ENCODE results near the gene EBI3.
"Not testable (repeated sequence)": the region's sequence is repeated elsewhere in the genome, so short reads cannot be mapped to it uniquely, and the experiment has no call there.

EBI3 gene

GRCh38 chr19:4232614-4233281, 3.4 kb downstream of the EBI3 start:
- in situ Hi-C loops (cut with MboI; ENCODE audit: low sequenced_read_pairs): no loop called here

DNA sequence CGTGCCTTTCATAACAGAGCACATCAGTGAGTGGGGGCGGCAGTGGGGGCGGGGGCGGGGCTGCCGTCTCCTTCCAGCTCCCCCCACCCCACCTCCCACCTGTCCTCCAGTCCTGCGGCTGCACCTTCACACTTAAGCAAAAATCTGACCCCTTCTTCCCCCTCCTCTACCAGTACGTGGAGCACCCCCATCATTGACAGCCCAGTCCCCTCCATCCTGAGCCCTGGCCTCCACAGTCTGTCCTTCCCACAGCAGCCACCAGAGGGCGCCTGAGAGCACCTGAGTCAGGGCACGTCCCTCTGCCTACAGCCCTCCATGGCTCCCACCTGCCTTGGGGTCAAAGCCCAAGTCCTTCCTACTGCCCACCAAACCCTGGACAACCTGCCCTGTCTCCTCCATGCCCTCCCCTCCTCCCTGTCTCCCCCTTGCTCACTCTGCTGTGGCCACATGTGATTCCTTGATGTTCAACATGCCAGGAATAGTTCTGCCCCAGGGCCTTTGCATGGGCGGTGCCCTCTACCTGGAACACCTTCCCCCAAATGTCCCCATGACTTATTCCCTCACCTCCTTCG, 4.0 kb downstream of the EBI3 start:
- in situ Hi-C loops (cut with MboI; ENCODE audit: low sequenced_read_pairs): no loop called here

DNA sequence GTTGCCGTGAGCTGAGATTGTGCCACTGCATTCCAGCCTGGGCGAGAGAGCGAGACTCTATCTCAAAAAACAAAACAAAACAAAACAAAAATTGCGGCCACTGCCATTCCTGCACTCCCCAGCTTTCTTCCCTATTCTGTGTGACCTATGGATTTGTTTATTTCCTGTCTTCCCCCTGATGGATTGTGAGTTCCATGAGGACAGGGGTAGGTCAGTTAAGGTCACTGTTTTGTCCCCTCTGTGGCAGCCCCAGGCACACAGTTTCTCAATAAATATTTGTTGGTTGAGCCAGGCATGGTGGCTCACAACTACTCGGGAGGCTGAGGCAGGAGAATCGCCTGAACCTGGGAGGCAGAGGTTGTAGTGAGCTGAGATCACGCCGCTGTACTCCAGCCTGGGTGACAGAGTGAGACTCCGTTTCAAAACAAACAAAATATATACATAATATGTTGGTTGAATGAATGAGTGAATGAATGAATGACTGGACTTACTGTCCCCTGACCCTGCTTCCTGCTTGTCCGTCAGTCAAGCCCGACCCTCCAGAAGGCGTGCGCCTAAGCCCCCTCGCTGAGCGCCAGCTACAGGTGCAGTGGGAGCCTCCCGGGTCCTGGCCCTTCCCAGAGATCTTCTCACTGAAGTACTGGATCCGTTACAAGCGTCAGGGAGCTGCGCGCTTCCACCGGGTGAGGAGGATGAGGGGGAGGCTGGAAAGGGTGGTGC, 5.0 kb downstream of the EBI3 start:
- in situ Hi-C loops (cut with MboI; ENCODE audit: low sequenced_read_pairs): no loop called here

GRCh38 chr19:4234862-4235201, 5.5 kb downstream of the EBI3 start:
- in situ Hi-C loops (cut with MboI; ENCODE audit: low sequenced_read_pairs): no loop called here

DNA sequence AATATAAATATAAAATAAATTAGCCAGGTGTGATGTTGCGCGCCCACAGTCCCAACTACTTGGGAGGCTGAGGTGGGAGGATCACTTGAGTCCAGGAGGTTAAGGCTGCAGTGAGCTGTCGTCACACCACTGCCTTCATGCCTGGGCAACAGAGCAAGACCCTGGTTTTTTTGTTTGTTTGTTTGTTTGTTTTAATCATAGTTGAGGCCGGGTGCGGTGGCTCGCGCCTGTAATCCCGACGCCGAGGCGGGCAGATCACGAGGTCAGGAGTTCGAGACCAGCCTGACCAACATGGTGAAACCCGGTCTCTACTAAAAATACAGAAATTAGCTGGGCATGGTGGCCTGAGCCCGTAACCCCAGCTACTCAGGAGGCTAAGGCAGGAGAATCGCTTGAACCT, 8.2 kb downstream of the EBI3 start:
- in situ Hi-C loops (cut with MboI; ENCODE audit: low sequenced_read_pairs): not testable (repeated sequence)

DNA sequence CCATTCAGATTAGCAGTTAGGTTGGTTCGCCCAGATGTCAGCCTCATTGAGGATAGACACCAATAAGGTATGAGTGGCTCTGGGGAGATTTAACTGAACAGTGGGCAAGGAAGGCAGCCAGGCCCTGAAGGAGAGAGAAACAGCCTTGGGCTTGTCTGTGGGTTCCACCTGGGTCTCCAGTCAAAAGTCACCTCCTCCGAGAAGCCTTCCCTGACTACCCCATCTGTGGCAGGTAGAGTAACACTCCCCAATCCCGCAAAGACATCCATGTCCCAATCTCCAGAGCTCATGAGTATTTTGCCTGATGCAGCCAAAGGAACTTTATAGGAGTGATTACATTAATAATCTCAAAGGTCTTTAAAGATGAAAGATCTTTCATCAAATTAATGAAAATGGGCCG, 9.5 kb downstream of the EBI3 start:
- in situ Hi-C loops (cut with MboI; ENCODE audit: low sequenced_read_pairs): no loop called here

GRCh38 chr19:4241824-4242430, 12.6 kb downstream of the EBI3 start:
- in situ Hi-C loops (cut with MboI; ENCODE audit: low sequenced_read_pairs): no loop called here

- in situ Hi-C loops (cut with MboI; ENCODE audit: low sequenced_read_pairs): not testable (repeated sequence)
Measured at GRCh38 chr19:4245938-4246337, 16.6 kb downstream of the EBI3 start.

GRCh38 chr19:4246767-4247593, 17.7 kb downstream of the EBI3 start, which contains the start of gene YJU2:
Gene YJU2 (plus strand): TSS chr19:4247080. CDS start chr19:4247147, 67 bp downstream.
- in situ Hi-C loops (cut with MboI; ENCODE audit: low sequenced_read_pairs): no loop called here

DNA sequence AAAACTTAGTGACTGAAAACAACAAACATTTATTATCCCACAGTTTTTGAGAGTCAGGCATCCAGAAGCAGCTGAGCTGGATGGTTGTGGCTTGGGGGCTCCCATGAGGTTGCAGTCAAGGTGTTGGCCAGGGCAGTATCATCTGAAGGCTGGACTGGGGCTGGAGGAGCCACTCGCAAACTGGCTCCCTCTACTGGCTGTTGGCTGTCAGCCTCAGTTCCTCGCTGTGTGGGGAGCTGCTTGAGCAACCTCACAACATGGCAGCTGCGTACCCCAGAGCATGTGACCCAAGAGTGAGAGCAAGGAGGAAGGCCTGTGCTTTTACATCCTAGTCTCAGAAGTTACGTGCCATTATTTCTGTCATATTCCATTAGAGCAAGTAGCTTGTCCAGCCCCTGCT, 27.2 kb downstream of the EBI3 start:
- in situ Hi-C loops (cut with MboI; ENCODE audit: low sequenced_read_pairs): no loop called here

- in situ Hi-C loops (cut with MboI; ENCODE audit: low sequenced_read_pairs): no loop called here
Measured at GRCh38 chr19:4257025-4257424, 27.7 kb downstream of the EBI3 start.

DNA sequence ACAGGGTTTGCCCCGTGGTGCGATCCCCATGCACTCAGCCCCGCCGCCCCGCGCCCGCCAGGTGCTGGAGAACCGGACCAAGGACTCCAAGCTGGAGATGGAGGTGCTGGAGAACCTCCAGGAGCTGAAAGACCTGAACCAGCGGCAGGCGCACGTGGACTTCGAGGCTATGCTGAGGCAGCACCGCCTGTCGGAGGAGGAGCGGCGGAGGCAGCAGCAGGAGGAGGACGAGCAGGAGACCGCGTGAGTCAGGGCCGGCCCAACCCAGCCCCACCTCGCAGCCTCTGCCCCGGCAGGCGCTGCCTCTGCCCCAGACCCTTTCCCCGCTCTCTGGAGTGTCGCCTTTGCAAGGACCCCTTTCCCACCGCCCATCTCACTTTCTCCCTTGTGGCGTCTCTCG, 28.9 kb downstream of the EBI3 start:
- in situ Hi-C loops (cut with MboI; ENCODE audit: low sequenced_read_pairs): no loop called here

- in situ Hi-C loops (cut with MboI; ENCODE audit: low sequenced_read_pairs): no loop called here
Measured at GRCh38 chr19:4260613-4261191, 31.4 kb downstream of the EBI3 start.

DNA sequence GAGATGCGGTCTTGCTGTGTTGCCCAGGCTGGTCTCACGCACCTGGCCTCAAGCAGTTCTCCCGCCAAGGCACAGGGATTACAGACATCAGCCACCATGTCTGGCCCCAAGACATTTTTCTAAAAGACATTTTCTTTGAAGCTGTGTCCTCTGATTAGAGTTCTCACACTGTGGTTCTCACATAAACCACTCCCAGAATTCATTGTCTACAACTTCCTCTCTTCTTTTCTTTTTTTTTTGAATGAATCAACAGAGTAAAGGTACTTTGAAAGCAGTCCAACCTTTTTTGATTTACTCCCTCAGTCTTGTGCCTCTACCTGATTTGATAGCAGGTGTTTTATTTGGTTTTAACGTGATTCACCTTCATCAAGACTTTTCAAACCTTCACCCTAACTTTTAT, 35.5 kb downstream of the EBI3 start:
- in situ Hi-C loops (cut with MboI; ENCODE audit: low sequenced_read_pairs): no loop called here

DNA sequence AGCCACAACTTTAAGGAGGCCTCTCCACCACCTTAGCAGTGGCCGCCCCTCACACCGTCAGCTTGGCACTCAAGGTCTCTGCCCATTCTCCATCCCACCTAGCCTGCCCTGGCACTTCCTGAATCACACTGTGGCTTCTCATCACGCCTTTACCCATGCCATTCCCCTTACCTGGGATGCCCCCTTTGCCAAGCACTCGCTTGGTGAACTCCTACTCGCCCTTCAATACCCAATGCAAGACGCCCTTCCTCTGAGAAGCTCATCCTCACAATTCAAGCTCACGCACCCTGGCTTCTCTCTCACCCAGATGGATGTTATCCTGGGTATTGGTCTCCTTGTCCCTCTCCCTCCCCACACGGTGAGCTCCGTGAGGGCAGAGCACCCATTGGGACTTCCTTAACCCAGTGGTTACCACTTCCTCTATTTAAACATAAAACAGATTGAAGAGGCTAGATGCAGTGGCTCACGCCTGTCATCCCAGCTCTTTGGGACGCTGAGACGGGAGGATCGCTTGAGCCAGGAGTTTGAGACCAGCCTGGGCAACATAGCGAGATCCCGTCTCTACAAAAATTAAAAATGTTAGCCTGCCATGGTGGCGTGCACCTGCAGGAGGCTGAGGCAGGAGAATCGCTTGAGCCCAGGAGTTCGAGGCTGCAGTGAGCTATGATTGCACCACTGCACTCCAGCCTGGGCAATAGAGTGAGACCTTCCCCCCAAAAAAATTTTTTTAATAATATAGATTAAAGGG, 37.1 kb downstream of the EBI3 start:
- in situ Hi-C loops (cut with MboI; ENCODE audit: low sequenced_read_pairs): no loop called here

DNA sequence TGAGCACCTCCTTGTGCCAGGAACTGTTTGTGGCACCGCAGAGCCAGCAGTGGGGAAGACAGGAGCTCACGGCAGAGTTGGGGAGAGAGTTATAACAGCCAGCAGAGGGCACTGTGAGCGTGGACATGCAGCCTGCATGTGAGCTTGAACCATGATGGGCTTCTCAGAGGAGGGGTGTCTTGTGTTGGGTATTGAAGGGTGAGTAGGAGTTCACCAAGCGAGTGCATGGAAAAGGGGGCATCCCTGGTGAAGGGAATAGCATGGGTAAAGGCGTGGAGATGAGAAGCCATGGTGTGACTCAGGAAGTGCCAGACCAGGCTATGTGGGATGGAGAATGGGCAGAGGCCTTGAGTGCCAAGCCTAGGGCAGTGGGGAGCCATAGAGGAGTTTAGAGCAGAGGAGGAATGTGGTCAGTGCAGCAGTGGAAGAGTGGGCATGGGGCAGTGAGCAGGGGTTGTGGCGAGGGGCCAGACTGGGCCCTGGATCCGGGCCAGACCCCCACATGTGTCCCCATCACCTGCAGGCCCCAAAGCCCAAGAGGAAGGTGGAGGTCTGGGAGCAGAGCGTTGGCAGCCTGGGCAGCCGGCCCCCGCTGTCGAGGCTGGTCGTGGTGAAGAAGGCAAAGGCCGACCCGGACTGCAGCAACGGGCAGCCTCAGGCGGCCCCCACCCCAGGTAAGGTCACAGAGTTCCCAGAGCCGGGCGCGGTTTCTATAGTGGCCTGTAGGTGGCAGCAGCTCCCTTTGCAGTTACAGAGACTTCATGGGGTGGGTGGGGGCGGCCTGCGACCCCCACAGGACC, 38.0 kb downstream of the EBI3 start:
- in situ Hi-C loops (cut with MboI; ENCODE audit: low sequenced_read_pairs): no loop called here

- in situ Hi-C loops (cut with MboI; ENCODE audit: low sequenced_read_pairs): no loop called here
Measured at GRCh38 chr19:4267901-4268815, 38.8 kb downstream of the EBI3 start.

DNA sequence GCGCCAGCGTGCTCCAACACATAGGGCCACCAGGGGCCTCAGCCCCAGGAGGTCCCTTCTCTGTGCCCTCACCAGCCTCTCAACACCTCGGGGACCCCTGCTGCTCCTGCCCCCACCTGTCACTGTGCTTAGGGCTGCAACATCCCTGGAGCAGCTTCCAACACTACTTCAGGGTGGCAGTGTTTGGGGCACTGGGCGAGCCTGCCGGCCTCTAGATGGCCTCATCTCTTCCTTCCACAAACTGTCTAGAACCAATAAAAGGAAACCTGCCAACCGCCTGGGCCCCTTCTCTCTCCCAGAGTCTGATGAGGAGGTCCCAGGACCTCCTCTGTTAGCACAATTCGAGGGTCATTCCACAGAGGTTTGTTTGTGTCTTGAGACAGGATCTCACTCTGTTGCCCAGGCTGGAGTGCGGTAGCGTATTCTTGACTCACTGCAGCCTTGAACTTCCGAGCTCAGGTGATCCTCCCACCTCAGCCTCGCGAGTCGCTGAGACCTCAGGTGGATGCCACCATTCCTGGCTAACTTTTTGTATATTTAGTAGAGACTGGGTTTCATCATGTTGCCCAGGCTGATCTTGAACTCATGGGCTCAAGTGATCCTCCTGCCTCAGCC, 39.6 kb downstream of the EBI3 start:
- in situ Hi-C loops (cut with MboI; ENCODE audit: low sequenced_read_pairs): no loop called here

Data from HL-60/S4 treated with retinoic acid at 250 ng/mL for 4 days and 3 days (cell line).